H1 (cell line): ENCODE results near the gene SCARB1. TPM values are rescaled to one million over a fixed set of nuclear protein-coding genes. Genes with fewer than 3 reads are reported as not detected.

Experiments
- ASH2L ChIP-seq: fragments of 200-600, 300-600 bp; sonication (generic); IDR thresholded peaks from one replicate; pipeline ENCODE4 v1.7.1; 2017; ENCODE audit warnings: low read length
- BACH1 ChIP-seq: IDR thresholded peaks from 2 replicates; pipeline ENCODE4 v1.6.1; 2012; ENCODE audit warnings: low read length, improper control_type of control experiment
- E2F6 ChIP-seq: IDR thresholded peaks from 2 replicates; pipeline ENCODE4 v1.6.1; 2012; ENCODE audit warnings: inconsistent platforms
- FOSL1 ChIP-seq: IDR thresholded peaks from 2 replicates; pipeline ENCODE4 v1.6.1; 2011; ENCODE audit warnings: mild to moderate bottlenecking, low read depth, low read length, moderate library complexity; ENCODE audit not compliant: insufficient read depth
- NANOG ChIP-seq: IDR thresholded peaks from 2 replicates; pipeline ENCODE4 v1.6.1; 2011; ENCODE audit warnings: low read length, low read depth, mild to moderate bottlenecking, inconsistent platforms; ENCODE audit not compliant: insufficient read depth, poor library complexity, severe bottlenecking
- RXRA ChIP-seq: IDR thresholded peaks from 2 replicates; pipeline ENCODE4 v1.6.1; 2011; ENCODE audit warnings: low read depth, mild to moderate bottlenecking, low read length, moderate library complexity; ENCODE audit not compliant: insufficient read depth
- TEAD4 ChIP-seq: IDR thresholded peaks from 2 replicates; pipeline ENCODE4 v1.6.1; 2012; ENCODE audit warnings: low read depth, low read length, inconsistent platforms, mixed read lengths
- polyA plus RNA-seq, 7 experiments: library from polyadenylated mRNA; depleted of rRNA in 3 of 7; stranded (reverse) in 5 of 7; unstranded in 2 of 7; fragments of >200 nt in 5 of 7; fragments of 200-250 nt in 2 of 7; gene quantifications; 1 replicate in 5 of 7; 2 replicates in 1 of 7; 4 replicates in 1 of 7; pipeline versions ENCODE4 v1.2.1 to v1.2.3, GENCODE V29; 2011 to 2013; ENCODE audit warnings: missing spikeins in 2 of 7, mixed read lengths in 2 of 7
- total RNA-seq: library from RNA; stranded (reverse); fragmentation: NEBNext Ultra II Directional; extraction: Animal tissue kit (Norgen Biotek cat#: 25700); gene quantifications from 2 replicates; pipeline ENCODE4 v1.2.1, GENCODE V29; 2021
- TF ChIP-seq, protein P1 (sequence below): IDR thresholded peaks from 2 replicates; pipeline ENCODE4 v1.6.1; 2012; ENCODE audit warnings: inconsistent platforms

SCARB1 gene
- total and polyA plus RNA-seq, 2 of the 8 experiments (the other 6 are each of a cell fraction or from before 2014, with no cell fraction given) = 45.3 to 57.1 TPM

DNA sequence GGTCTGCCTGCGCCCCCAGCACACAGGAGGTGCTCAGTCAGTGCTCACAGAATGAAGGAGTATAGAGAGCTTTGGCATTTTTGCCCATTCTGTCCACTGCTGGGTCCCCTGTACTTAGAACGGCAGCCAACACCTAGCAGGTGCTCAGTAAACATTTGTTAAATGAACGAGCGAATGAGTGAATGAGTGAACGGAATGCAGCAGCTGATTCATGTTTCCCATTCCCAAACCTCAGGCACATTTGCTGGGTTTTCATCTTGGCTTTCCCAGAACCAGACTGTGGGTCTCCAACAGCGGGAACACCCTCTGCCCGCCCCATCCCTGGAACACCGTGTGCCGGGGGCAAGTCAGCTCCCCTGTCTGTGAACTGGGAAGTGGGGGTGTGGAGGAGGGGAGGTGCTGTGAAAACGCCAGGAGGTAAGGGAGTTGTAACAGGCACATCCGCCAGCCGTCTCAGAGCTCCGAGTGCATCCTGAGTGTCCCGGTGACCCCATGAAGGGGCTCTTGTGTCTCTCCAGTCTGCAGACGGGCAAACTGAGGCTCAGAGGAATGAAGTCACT, 47.3 kb downstream of the SCARB1 start (continued):
- no peak for TF ChIP-seq E2F6
- TF ChIP-seq ASH2L = no peak
- TF ChIP-seq, protein P1, sequence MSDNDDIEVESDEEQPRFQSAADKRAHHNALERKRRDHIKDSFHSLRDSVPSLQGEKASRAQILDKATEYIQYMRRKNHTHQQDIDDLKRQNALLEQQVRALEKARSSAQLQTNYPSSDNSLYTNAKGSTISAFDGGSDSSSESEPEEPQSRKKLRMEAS = no peak
- TF ChIP-seq RXRA = no peak
- no peak for TF ChIP-seq FOSL1
- no peak for TF ChIP-seq TEAD4
- TF ChIP-seq BACH1 = no peak
- no peak for TF ChIP-seq NANOG
